Right lobe of liver (tissue), 6 donors: ENCODE data around the gene LRCH1. TPM values are rescaled to one million over a fixed set of nuclear protein-coding genes. Genes with fewer than 3 reads are reported as not detected.

Experiments
- ATAC-seq, 4 donors: fragments of 200-7000 bp; cut with Tn5 transposase; one replicate each; pipeline ENCODE4 v1.9.1; 2020; ENCODE audit warnings: mild to moderate bottlenecking in 4 of 4, moderate library complexity in 4 of 4
- DNase-seq, 3 donors: peaks; one replicate each; pipeline ENCODE4 v3.0.0-alpha.2; 2020
- H3K27ac ChIP-seq, 3 donors: fragments of 200-600 bp; one replicate each; pipeline ENCODE4 v1.8.0; 2022
- H3K27me3 ChIP-seq, 2 donors: fragments of 200-600 bp; one replicate each; pipeline ENCODE4 v1.8.0; 2022
- H3K36me3 ChIP-seq, 4 donors: fragments of 200-600 bp; sonication (generic) in 1 of 4; one replicate each; pipeline versions ENCODE4 v1.5.1 to v1.8.0; 2017 to 2022; ENCODE audit warnings: control low read depth in 1 of 4
- H3K4me1 ChIP-seq, 4 donors: fragments of 200-600 bp; sonication (generic) in 1 of 4; one replicate each; pipeline versions ENCODE4 v1.5.1 to v1.8.0; 2017 to 2022; ENCODE audit warnings: control low read depth in 1 of 4
- H3K4me3 ChIP-seq, 3 donors: fragments of 200-600 bp; one replicate each; pipeline ENCODE4 v1.8.0; 2022
- H3K9me3 ChIP-seq, 4 donors: fragments of 200-600 bp; sonication (generic) in 1 of 4; one replicate each; pipeline versions ENCODE4 v1.5.1 to v1.8.0; 2017 to 2022; ENCODE audit warnings: control low read depth in 1 of 4
- CTCF ChIP-seq, 4 donors: fragments of 200-600 bp in 3 of 4; fragments of 450-650 bp in 1 of 4; IDR thresholded peaks; one replicate each; pipeline versions ENCODE4 v1.5.1 to v1.8.0; 2016 to 2022; ENCODE audit warnings: antibody characterized with exemption in 4 of 4, mild to moderate bottlenecking in 2 of 4
- POLR2A ChIP-seq: fragments of 450-650 bp; IDR thresholded peaks from one replicate; pipeline ENCODE4 v1.6.1; 2017; ENCODE audit warnings: antibody characterized with exemption, mild to moderate bottlenecking
- WGBS: methylation state at CpG from one replicate; pipeline ENCODE4 v1.1.6; 2018; ENCODE audit warnings: low coverage, low lambda C conversion rate; ENCODE audit not compliant: insufficient coverage; ENCODE audit errors: missing lambda C conversion rate; 5-methylcytosine and 5-hydroxymethylcytosine counted together
- intact Hi-C, 2 donors: fragments of 100-400 bp; cut with DNase I; formaldehyde crosslinking; loops; one replicate each; pipeline versions ENCODE4 v1.11.2 to v1.14.1; 2022
- total RNA-seq, 6 experiments: library from RNA; depleted of rRNA in 2 of 6; stranded (reverse); fragments of >200 nt in 2 of 6; fragmentation: NEBNext Ultra II Directional in 3 of 6; extraction: Animal tissue kit (Norgen Biotek cat#: 25700) in 3 of 6; gene quantifications; one replicate each; pipeline versions ENCODE4 v1.1.0 to v1.2.4, GENCODE V29; 2016 to 2023
- donor health status: DM: no; HTN: yes; CAD: no.
- donor health status: DM: no; HTN: no; CAD: no.
- donor health status: DM: no; HTN: no; CAD: no.
- donor health status: DM: no; HTN: yes; CAD: no.
- donor health status: DM: no; HTN: yes; CAD: no.

The LRCH1 gene
- total RNA-seq, 6 experiments from 2014 or later = 5.4 to 9.6 (median 7.7) TPM

GRCh38 chr13:46536341-46536740 is 16.6 kb upstream of the LRCH1 start:
- no peaks in the 10 kb centered on the region for H3K27me3 ChIP-seq
- ATAC-seq (no peak), DNase-seq (no peak)
- H3K4me3 ChIP-seq = no peak overlapping the region
- no peak for TF ChIP-seq POLR2A
- no peaks in the 10 kb centered on the region for H3K9me3 ChIP-seq
- WGBS = 80% methylated on average over 1 of the region's 2 CpGs
- no peaks in the 10 kb centered on the region for H3K4me1 ChIP-seq
- H3K36me3 ChIP-seq = no peaks in the 10 kb centered on the region
- no peak overlapping the region for H3K27ac ChIP-seq
- intact Hi-C loops = no loop called here

- DNase-seq (no peak), ATAC-seq (no peak)
- Histone ChIP-seq H3K36me3 (no peaks in the 10 kb centered on the region), H3K27me3 (no peaks in the 10 kb centered on the region), H3K4me1 (no peaks in the 10 kb centered on the region), H3K9me3 (no peaks in the 10 kb centered on the region), H3K4me3 (no peak overlapping the region), H3K27ac (no peak overlapping the region)
- 85% methylated on average over 3 of the region's 3 CpGs for WGBS
- no peak for TF ChIP-seq POLR2A
- TF ChIP-seq CTCF (IDR thresholded peaks at IDR 0.05) = no peak
- intact Hi-C loops = no loop called here
Measured at GRCh38 chr13:46539231-46539630, 13.7 kb upstream of the LRCH1 start.

- H3K27me3 ChIP-seq = no peaks in the 10 kb centered on the region
- intact Hi-C loops = no loop called here
- H3K4me1 ChIP-seq = no peaks in the 10 kb centered on the region
- 87% methylated on average over 4 of the region's 4 CpGs for WGBS
- no peak overlapping the region for H3K4me3 ChIP-seq
- no peak overlapping the region for H3K27ac ChIP-seq
- no peak for DNase-seq
- H3K9me3 ChIP-seq = no peaks in the 10 kb centered on the region
- no peak for TF ChIP-seq POLR2A
- TF ChIP-seq CTCF (IDR thresholded peaks at IDR 0.05) = no peak
- H3K36me3 ChIP-seq = no peaks in the 10 kb centered on the region
- ATAC-seq = no peak
Measured at GRCh38 chr13:46541210-46541609, 11.8 kb upstream of the LRCH1 start.

- ATAC-seq (no peak), DNase-seq (no peak)
- Histone ChIP-seq H3K9me3 (no peaks in the 10 kb centered on the region), H3K4me3 (no peak overlapping the region), H3K27me3 (no peaks in the 10 kb centered on the region), H3K4me1 (no peaks in the 10 kb centered on the region), H3K27ac (no peak overlapping the region), H3K36me3 (no peaks in the 10 kb centered on the region)
- WGBS = 77% methylated on average over 4 of the region's 4 CpGs
- TF ChIP-seq CTCF (IDR thresholded peaks at IDR 0.05) (no peak), POLR2A (no peak)
- intact Hi-C loops = no loop called here
Measured at GRCh38 chr13:46542833-46543232, 10.1 kb upstream of the LRCH1 start.

GRCh38 chr13:46543287-46543686 is 9.7 kb upstream of the LRCH1 start:
- Histone ChIP-seq H3K4me1 (no peaks in the 10 kb centered on the region), H3K36me3 (no peaks in the 10 kb centered on the region), H3K27ac (no peak overlapping the region), H3K9me3 (no peaks in the 10 kb centered on the region), H3K27me3 (no peaks in the 10 kb centered on the region), H3K4me3 (no peak overlapping the region)
- ATAC-seq (no peak), DNase-seq (no peak)
- intact Hi-C loops = no loop called here
- WGBS = 80% methylated on average over 1 of the region's 3 CpGs
- TF ChIP-seq POLR2A = no peak

GRCh38 chr13:46544208-46544607 is 8.8 kb upstream of the LRCH1 start:
- WGBS = 100% methylated on average over 2 of the region's 2 CpGs
- TF ChIP-seq CTCF (IDR thresholded peaks at IDR 0.05) (no peak), POLR2A (no peak)
- no peak overlapping the region for H3K27ac ChIP-seq

More at GRCh38 chr13:46544208-46544607, 8.8 kb upstream of the LRCH1 start:
- Histone ChIP-seq H3K4me3 (no peak overlapping the region), H3K36me3 (no peaks in the 10 kb centered on the region), H3K4me1 (no peaks in the 10 kb centered on the region), H3K27me3 (no peaks in the 10 kb centered on the region), H3K9me3 (no peaks in the 10 kb centered on the region)
- DNase-seq (no peak), ATAC-seq (no peak)
- intact Hi-C loops = no loop called here
